ENCODE data around the gene JOSD1.

Gene JOSD1

DNA sequence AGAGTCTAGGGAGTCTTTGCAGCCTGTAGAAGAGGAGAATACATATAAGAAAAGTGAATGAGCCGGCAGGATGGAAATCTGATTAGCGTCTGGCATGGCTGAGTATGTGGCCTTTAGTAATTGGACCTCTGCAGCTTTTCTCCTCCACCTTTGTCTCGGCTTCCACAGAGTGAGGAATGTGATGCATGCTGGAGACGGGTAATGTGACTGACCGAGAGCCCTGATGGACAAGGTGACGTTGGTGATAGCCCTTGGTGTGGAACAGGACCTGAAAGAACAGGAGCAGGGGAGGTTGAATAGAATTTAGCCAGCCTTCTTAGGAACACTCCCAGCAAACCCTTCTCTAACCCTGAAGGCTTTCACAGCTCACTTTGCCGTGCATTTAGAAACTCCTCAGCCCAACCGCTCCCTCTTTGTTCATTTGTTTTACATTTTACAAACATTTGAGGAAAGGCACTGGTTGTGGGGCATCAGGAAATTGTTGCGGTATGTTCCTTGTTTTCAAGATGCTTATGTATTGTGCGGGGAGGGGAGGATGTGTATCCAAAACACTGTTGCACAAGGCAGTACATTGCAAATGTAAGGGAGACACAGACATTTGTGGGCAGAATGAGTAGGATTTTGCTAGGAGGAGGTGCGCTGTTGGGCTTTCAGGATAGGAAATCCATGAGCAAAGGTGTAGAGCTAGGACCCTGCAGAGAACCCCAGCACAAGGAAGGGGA, 11.9 kb upstream of the JOSD1 start:
- DNase-seq (ENCODE audit: low spot score): no peak

DNA sequence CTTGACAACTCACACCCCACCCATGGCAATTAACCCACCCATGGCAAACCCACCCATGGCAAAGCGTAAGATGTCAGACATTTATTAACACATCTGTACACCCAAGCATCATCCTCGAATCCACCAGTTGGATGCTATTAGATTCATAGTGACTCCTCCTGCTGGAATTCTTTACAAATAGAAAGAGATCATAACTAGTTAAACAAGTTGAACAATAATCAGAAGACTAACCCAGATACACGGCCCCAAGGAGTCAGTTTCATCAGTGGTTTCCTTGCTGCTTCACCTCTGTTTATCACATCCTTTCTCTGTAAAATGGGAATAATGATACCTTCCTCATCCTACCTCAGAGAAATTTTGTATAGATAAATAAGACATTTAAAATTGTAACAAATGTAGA, 10.1 kb upstream of the JOSD1 start:
- DNase-seq (ENCODE audit: low spot score): no peak

DNA sequence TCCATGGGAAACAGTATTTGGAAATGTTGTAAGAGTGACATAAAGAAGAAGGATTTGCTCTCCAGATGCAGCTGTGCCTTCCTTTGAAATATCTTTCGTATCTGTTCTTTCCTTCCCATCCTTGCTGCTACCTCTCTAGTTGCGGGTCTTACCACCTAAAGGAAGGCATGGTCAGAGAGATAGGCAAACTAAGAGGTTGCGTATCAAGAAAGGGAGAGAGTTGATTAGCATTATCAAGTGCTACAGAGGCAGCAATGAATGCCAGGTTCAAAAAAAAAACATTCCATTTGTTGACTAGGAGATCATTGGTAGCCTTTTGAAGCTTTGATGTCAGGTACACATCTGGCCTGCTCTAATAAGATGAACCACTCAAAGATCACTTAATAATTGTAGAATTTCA, 9.6 kb upstream of the JOSD1 start:
- DNase-seq (ENCODE audit: low spot score): no peak

DNA sequence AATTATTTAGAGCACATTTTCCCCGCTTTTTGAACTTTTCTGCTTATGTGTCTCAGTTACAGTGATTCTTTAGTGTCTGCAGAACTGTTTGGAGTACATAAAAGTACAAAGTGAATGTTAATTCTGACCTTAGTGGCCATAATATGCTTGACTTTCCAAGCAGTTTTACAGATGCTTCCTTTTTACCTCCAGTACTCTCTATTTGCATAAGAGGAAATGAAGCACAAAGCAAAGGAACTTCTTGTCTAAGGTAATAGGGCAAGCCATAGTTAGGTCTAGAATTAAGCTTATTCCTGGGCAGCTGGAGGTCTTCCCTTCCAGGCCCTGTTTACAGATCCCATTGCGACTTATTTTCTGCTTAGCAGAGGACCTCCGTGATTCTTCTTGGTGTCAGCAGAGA, 8.6 kb upstream of the JOSD1 start:
- no peak for DNase-seq (ENCODE audit: low spot score)

DNA sequence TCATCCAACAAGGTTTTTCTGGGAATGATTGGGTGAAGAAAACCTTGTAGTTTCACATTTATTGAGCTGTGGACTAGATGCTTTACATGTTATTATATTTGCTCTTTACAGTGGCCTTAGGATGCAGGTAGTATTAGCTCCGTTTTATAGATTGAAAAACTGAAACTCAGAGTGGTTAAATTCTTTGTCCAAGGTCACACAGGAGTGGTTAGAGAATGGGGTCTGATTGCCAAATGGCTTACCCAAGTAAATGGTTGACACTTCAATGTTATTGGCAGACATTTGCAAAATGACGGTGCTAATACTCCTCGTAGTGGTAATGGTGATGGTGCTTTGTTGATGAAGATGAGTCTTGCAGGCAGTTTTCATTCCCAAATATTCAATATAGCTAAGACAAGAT, 7.2 kb upstream of the JOSD1 start:
- no peak for DNase-seq (ENCODE audit: low spot score)

- peak; percentile 50 for DNase-seq (ENCODE audit: low spot score)
Observed at GRCh38 chr22:38707346-38707745, 6.6 kb upstream of the JOSD1 start.

GRCh38 chr22:38706901-38707195, 6.1 kb upstream of the JOSD1 start:
- DNase-seq (ENCODE audit: low spot score): no peak

DNA sequence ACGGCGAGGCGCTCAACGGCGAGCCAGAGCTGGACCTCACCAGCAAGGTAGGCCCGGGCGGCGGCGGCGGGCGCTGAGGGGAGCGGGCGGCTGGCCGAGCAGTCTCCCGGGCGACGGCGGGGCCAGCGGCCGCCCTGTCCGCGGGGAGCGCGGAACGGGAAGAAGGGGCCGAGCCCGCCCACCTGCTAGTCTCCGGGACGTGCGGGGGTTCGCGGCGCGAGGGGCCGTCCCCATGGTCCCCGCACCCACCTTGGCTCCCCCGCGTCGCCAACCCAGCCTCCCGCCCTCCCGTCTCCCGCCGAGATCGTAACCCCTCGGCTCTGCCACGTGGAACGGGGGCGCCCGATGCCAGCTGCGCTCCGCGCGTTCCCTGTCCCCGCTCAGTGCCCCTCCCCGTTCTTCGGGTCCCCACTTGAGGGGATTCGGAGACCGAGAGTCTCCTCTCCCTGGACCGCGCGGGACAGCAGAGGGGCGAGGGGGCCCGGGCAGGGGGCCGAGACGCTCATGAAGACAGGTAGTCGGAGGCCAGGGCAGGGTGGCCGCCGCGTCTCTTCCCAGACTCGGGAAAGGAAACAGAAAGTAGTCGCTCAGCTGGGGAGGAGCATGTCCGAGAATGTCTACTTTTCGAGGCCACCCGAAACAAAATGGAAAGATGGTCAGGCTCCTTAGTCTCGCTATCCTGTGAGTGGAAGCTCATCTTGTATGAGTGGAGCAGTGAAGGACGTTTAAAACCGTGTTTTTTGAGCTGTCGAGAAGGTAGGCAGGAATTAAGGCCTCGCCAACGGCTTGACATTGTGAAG, 5.6 kb upstream of the JOSD1 start:
- DNase-seq (ENCODE audit: low spot score): peak; percentile 25

GRCh38 chr22:38705235-38706100, 4.7 kb upstream of the JOSD1 start, which contains the start of gene GTPBP1:
TSS of gene GTPBP1 (plus strand) at chr22:38705944. CDS start at chr22:38705956, 12 bp downstream.
- DNase-seq (ENCODE audit: low spot score): peak; percentile 100

DNA sequence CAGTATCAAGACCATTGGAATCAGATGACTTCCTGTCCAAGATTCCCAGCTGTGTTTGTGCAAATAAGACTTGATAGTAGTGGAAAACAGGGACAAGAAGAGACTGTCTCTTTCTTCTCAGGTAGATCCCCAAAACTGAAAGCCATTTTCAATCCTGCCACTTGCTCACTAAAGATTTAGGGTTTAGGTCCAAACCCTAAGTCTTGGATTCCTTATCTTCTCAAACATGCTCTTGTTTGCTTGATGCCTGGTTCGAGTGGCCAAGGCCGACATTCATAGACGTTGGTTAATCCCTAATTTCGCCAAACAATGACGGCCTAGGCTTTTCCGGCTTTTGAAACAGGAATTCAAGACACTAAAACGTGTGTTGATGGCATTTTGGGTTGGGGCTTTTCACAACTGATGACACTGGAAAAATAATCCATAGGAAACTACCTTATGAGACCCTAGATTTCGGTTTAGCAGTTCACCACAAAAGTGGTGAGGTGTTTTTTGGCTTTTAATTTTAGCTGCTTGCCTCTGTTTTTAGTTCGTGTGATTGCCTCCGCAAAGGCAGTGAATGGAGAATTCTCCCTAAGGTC, 4.0 kb upstream of the JOSD1 start:
- no peak for DNase-seq (ENCODE audit: low spot score)

DNA sequence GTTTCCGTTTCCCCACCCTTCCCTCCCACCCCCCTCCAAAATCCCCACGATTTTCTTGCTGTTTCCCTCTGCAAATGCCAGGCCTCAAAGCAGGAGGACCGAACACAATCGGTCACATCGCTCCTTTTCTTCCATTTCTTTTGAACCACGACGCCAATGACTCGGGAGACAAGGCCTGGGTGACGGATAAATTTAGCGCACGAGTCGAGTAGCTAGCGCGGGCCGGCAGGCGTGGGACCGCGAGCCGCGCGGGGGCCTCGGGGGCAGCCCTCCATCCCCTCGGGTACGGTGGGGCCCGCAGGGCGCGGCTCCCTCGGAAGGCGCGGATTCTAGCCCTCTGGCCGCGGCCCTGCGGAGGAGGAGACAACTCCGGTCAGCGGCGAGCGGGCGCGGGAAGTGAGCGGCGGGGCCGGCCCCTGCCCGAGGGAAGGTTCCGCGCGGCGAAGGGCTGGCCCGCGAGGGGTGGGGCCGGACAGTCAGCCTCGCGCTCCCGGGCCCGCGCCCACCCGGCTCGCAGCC, 414 bp downstream of the JOSD1 start:
- DNase-seq (ENCODE audit: low spot score): no peak

- no peak for DNase-seq (ENCODE audit: low spot score)
Observed at GRCh38 chr22:38699784-38700183, 959 bp downstream of the JOSD1 start.

- no peak for DNase-seq (ENCODE audit: low spot score)
Observed at GRCh38 chr22:38699143-38699542, 1.6 kb downstream of the JOSD1 start.

DNA sequence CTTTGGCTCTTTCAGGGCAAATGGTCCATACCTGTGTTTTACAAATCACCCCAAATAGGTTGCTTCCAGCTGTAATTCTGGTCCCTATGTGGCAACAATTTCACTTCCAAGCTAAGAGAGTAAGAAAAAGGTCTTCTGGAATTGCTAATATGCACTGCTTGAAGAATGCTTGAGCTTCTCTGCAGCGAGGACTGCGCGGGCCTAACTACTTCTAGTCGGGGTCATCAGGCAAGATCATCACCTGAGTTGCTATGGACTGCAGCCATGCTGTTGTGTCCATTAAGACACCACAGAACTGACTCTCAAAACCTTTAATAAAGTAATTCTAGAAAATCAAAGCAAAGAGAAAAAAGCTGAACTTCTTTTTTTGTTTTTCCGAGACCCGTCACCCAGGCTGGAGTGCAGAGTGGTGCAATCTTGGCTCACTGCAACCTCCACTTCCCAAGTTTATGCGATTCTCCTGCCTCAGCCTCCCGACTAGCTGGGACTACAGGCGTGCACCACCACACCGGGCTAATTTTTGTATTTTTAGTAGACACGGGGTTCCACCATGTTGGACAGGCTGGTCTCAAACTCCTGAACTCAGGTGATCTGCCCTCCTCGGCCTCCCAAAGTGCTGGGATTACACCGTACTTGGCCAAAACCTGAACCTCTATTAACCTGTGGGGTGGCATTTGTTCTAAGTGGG, 2.2 kb downstream of the JOSD1 start:
- no peak for DNase-seq (ENCODE audit: low spot score)

GRCh38 chr22:38697425-38698089, 3.2 kb downstream of the JOSD1 start:
- DNase-seq (ENCODE audit: low spot score): no peak

- DNase-seq (ENCODE audit: low spot score): peak; percentile 76
Observed at GRCh38 chr22:38696606-38697424, 3.9 kb downstream of the JOSD1 start.

GRCh38 chr22:38694940-38695339, 5.8 kb downstream of the JOSD1 start:
- no peak for DNase-seq (ENCODE audit: low spot score)

DNA sequence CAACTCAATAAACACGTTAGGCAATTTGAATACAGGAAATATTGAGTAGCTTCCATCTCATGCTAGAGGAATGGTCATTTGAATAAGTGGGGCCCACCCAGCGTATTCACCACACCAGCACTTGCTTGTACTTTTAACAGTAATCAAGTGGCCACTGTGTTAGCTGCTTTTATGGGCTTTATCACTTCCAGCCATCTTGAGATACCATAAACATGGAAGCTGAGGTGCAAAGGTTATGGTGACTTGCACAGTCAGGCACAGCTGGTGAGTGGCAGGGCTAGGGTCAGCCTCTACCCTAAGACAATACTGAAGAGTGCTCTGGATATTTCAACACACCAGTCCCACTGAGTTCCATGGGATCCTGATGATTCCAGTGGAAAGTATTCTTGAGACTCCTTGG, 6.7 kb downstream of the JOSD1 start:
- no peak for DNase-seq (ENCODE audit: low spot score)

DNA sequence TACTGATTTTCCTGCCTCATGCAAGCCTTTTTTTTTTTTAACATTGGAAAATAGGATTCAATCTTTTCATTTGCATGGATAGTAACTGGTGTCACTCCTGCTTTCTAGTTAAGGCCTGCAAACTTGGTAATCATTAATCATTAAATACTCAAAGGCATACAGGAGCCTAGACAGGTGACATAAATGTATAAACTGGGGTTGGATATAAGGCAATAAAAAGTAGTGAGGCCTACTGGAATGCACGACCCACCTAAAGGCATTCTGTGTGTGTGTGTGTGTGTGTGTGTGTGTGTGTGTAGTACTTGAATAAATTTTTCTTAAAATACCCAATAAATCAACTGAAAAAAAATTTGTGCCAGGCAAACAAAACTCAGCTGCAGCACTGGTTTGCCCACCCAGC, 11.1 kb downstream of the JOSD1 start:
- no peak for DNase-seq (ENCODE audit: low spot score)

- DNase-seq (ENCODE audit: low spot score): no peak
Observed at GRCh38 chr22:38685761-38686160, 15.0 kb downstream of the JOSD1 start.
